HUES64 (cell line): Measurements from ENCODE around the gene DAZAP1.
A peak's percentile ranks its signal among the peaks of the same experiment; 100 is the strongest.

Source experiments
- H3K27ac ChIP-seq: 2 replicates; pipeline ENCODE4 v1.7.0; 2013; ENCODE audit warnings: low read depth, low read length, inconsistent platforms
- H3K27me3 ChIP-seq: 2 replicates; pipeline ENCODE4 v1.6.1; 2013; ENCODE audit warnings: mild to moderate bottlenecking, low read length; ENCODE audit not compliant: insufficient read depth
- H3K36me3 ChIP-seq: 2 replicates; pipeline ENCODE4 v1.6.1; 2013; ENCODE audit warnings: mild to moderate bottlenecking, low read length; ENCODE audit not compliant: insufficient read depth
- H3K4me1 ChIP-seq: 2 replicates; pipeline ENCODE4 v1.6.1; 2013; ENCODE audit warnings: mild to moderate bottlenecking, low read length, moderate library complexity; ENCODE audit not compliant: insufficient read depth
- H3K4me3 ChIP-seq: 2 replicates; pipeline ENCODE4 v1.5.1; 2013; ENCODE audit warnings: mild to moderate bottlenecking, low read length, moderate library complexity
- H3K9ac ChIP-seq: 2 replicates; pipeline ENCODE4 v1.6.1; 2013; ENCODE audit warnings: mild to moderate bottlenecking, low read depth, low read length
- H3K9me3 ChIP-seq: 2 replicates; pipeline ENCODE4 v1.6.1; 2013; ENCODE audit warnings: low read depth, low read length; ENCODE audit not compliant: insufficient read depth
- WGBS: fragments of 150-250, 120-280 bp; methylation state at CpG from one replicate; pipeline ENCODE4 v1.1.7; 2013; ENCODE audit warnings: missing lambda C conversion rate; 5-methylcytosine and 5-hydroxymethylcytosine counted together

Gene DAZAP1

DNA sequence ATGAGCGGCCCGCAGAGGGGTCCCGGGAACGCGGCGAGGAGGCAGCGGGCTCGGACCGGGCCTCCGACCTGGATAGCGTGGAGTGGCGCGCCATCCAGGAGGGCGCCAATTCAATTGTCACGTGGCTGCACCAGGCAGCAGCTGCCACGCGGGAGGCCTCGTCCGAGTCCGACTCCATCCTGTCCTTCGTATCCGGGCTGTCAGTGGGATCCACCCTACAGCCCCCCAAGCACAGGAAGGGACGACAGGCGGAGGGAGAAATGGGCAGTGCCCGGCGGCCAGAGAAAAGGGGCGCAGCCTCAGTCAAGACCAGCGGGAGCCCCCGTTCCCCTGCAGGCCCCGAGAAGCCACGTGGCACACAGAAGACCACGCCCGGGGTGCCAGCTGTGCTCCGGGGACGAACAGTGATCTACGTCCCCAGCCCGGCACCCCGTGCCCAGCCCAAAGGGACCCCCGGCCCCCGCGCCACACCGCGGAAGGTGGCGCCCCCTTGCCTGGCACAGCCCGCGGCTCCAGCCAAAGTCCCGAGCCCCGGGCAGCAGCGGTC lies 61.0 kb downstream of the DAZAP1 start:
- H3K27ac ChIP-seq = no peak overlapping the region
- H3K9me3 ChIP-seq = no peaks in the 10 kb centered on the region
- 0 out of 2 replicates have a peak overlapping the region, but pooled peaks have one; percentile 21 for H3K4me3 ChIP-seq
- 21% methylated on average over 49 of the region's 49 CpGs for WGBS
- no peaks in the 10 kb centered on the region for H3K36me3 ChIP-seq
- no peak overlapping the region for H3K9ac ChIP-seq
- H3K27me3 ChIP-seq = peaks cover 99% of the 10 kb centered on the region
- H3K4me1 ChIP-seq = 0 out of 2 replicates have a peak, but pooled peaks cover 3% of the 10 kb centered on the region

DNA sequence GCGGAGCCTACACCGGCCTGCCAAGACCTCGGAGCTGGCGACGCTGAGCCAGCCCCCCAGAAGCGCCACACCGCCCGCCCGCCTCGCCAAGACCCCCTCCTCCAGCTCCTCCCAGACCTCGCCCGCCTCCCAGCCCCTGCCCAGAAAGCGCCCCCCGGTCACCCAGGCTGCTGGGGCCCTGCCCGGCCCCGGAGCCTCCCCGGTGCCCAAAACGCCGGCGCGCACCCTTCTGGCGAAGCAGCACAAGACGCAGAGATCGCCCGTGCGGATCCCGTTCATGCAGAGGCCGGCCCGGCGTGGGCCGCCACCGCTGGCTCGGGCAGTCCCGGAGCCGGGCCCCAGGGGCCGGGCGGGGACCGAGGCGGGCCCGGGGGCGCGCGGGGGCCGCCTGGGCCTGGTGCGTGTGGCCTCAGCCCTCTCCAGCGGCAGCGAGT lies 61.5 kb downstream of the DAZAP1 start:
- H3K9ac ChIP-seq = no peak overlapping the region
- WGBS = 3% methylated on average over 47 of the region's 47 CpGs
- H3K27ac ChIP-seq = no peak overlapping the region
- 0 out of 2 replicates have a peak, but pooled peaks cover 3% of the 10 kb centered on the region for H3K4me1 ChIP-seq
- H3K4me3 ChIP-seq = 0 out of 2 replicates have a peak overlapping the region, but pooled peaks have one; percentile 10
- no peaks in the 10 kb centered on the region for H3K36me3 ChIP-seq
- H3K9me3 ChIP-seq = no peaks in the 10 kb centered on the region
- H3K27me3 ChIP-seq = peaks cover 95% of the 10 kb centered on the region

DNA sequence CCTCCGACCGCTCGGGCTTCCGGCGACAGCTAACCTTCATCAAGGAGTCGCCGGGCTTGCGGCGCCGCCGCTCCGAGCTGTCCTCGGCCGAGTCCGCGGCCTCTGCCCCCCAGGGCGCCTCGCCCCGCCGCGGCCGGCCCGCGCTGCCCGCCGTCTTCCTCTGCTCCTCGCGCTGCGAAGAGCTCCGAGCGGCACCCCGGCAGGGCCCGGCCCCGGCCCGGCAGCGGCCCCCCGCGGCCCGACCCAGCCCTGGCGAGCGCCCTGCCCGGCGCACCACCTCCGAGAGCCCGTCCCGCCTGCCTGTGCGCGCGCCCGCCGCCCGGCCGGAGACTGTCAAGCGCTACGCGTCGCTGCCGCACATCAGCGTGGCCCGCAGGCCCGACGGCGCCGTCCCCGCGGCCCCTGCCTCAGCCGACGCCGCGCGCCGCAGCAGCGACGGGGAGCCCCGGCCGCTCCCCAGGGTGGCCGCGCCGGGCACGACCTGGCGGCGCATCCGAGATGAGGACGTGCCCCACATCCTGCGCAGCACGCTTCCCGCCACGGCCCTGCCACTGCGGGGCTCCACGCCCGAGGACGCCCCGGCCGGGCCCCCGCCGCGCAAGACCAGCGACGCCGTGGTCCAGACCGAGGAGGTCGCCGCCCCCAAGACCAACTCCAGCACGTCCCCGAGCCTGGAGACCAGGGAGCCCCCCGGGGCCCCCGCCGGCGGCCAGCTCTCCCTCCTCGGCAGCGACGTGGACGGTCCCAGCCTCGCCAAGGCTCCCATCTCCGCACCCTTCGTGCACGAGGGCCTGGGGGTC lies 62.1 kb downstream of the DAZAP1 start:
- Histone ChIP-seq H3K9ac (no peak overlapping the region), H3K36me3 (no peaks in the 10 kb centered on the region), H3K4me1 (0 out of 2 replicates have a peak, but pooled peaks cover 3% of the 10 kb centered on the region), H3K9me3 (no peaks in the 10 kb centered on the region), H3K27me3 (peaks cover 89% of the 10 kb centered on the region), H3K27ac (no peak overlapping the region), H3K4me3 (0 out of 2 replicates have a peak overlapping the region, but pooled peaks have one; percentile 10)
- whole genome bisulfite sequencing = 6% methylated on average over 117 of the region's 117 CpGs

GRCh38 chr19:1470055-1470304 lies 62.6 kb downstream of the DAZAP1 start:
- peak overlapping the region; percentile 46; the same call in 1 of the 2 replicates for H3K4me3 ChIP-seq

GRCh38 chr19:1470305-1471009 lies 63.1 kb downstream of the DAZAP1 start:
- Histone ChIP-seq H3K27ac (no peak overlapping the region), H3K9ac (no peak overlapping the region), H3K36me3 (no peaks in the 10 kb centered on the region), H3K4me1 (0 out of 2 replicates have a peak, but pooled peaks cover 3% of the 10 kb centered on the region), H3K4me3 (peak overlapping the region; percentile 46), H3K27me3 (peaks cover 79% of the 10 kb centered on the region), H3K9me3 (no peaks in the 10 kb centered on the region)
- WGBS = 2% methylated on average over 67 of the region's 67 CpGs

More at GRCh38 chr19:1470055-1470304, 62.6 kb downstream of the DAZAP1 start:
- Histone ChIP-seq H3K9ac (no peak overlapping the region), H3K36me3 (no peaks in the 10 kb centered on the region), H3K27ac (no peak overlapping the region), H3K9me3 (no peaks in the 10 kb centered on the region), H3K4me1 (0 out of 2 replicates have a peak, but pooled peaks cover 3% of the 10 kb centered on the region), H3K27me3 (peaks cover 84% of the 10 kb centered on the region)
- 13% methylated on average over 22 of the region's 22 CpGs for WGBS

- no peaks in the 10 kb centered on the region for H3K9me3 ChIP-seq
- 0 out of 2 replicates have a peak, but pooled peaks cover 3% of the 10 kb centered on the region for H3K36me3 ChIP-seq
- 0 out of 2 replicates have a peak, but pooled peaks cover 3% of the 10 kb centered on the region for H3K4me1 ChIP-seq
- no peak overlapping the region for H3K9ac ChIP-seq
- H3K27ac ChIP-seq = no peak overlapping the region
- H3K27me3 ChIP-seq = peaks cover 73% of the 10 kb centered on the region
- peak overlapping the region; percentile 46 for H3K4me3 ChIP-seq
- 7% methylated on average over 28 of the region's 28 CpGs for WGBS
Measured at GRCh38 chr19:1471010-1471514, 63.7 kb downstream of the DAZAP1 start.

GRCh38 chr19:1471515-1472160 lies 64.3 kb downstream of the DAZAP1 start:
- H3K9me3 ChIP-seq = no peaks in the 10 kb centered on the region
- 0 out of 2 replicates have a peak, but pooled peaks cover 4% of the 10 kb centered on the region for H3K36me3 ChIP-seq
- WGBS = 31% methylated on average over 23 of the region's 24 CpGs
- H3K27ac ChIP-seq = no peak overlapping the region
- peaks cover 67% of the 10 kb centered on the region for H3K27me3 ChIP-seq
- peak overlapping the region; percentile 46; the same call in 1 of the 2 replicates for H3K4me3 ChIP-seq
- H3K4me1 ChIP-seq = 0 out of 2 replicates have a peak, but pooled peaks cover 3% of the 10 kb centered on the region
- H3K9ac ChIP-seq = no peak overlapping the region

DNA sequence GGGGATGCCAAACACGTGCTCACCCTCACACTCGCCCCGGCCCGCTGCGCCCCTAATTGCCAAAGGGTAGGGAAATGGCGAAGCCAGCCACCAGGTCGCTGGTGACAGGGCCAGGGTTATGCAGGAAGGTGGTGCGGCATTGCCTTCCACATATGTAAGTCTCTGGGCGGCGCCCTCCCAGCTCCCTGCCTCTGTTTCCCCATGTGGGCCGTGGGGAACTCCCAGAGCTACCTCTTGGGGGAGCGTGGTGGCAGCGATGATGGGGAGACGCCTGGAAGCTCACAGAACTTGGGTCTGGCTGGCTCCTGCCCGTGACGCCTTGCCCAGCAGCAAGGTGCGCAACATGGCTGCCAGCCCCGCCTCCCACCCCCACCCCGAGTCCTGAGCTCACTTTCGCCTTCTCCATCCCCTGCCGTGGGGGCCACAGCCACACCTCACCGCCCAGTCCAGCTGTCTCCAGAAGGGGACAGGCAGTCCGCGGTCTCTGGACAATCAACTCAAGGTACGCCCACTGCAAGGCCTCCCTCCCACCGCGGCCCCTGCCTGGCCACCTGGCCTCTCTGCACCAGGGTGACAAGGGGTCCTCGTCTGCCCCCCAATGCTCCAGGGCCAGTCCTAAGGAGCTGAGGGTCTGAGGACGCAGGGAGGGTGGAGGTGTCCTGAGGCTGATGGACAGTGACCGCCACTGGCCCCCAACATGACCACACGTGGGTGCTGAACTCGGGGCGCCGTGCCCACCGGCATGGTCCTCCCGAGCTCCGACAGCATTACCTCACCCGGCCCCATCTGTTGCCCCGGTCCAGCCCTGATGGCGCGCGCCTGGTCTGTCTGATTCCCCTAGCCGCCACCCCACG lies 65.1 kb downstream of the DAZAP1 start:
- H3K4me3 ChIP-seq = no peak overlapping the region
- 0 out of 2 replicates have a peak, but pooled peaks cover 3% of the 10 kb centered on the region for H3K4me1 ChIP-seq
- no peak overlapping the region for H3K27ac ChIP-seq
- no peak overlapping the region for H3K9ac ChIP-seq
- H3K27me3 ChIP-seq = peaks cover 59% of the 10 kb centered on the region
- H3K9me3 ChIP-seq = no peaks in the 10 kb centered on the region
- 64% methylated on average over 43 of the region's 44 CpGs for WGBS
- H3K36me3 ChIP-seq = peaks cover 7% of the 10 kb centered on the region

GRCh38 chr19:1473085-1473851 lies 65.9 kb downstream of the DAZAP1 start:
- Histone ChIP-seq H3K36me3 (peaks cover 8% of the 10 kb centered on the region), H3K9me3 (no peaks in the 10 kb centered on the region), H3K27ac (no peak overlapping the region), H3K4me1 (0 out of 2 replicates have a peak, but pooled peaks cover 3% of the 10 kb centered on the region), H3K4me3 (no peak overlapping the region), H3K27me3 (peaks cover 51% of the 10 kb centered on the region), H3K9ac (no peak overlapping the region)
- WGBS = 81% methylated on average over 20 of the region's 20 CpGs
